OCI-LY1 (cell line): Measurements from ENCODE around the gene INPP5K.

Experiments used
- EZH2 ChIP-seq: fragments of 200-600 bp; sonication (generic), shearing (Covaris generic); IDR thresholded peaks from 2 replicates; pipeline ENCODE4 v1.8.0; 2017; ENCODE audit warnings: borderline replicate concordance, mixed run types, mild to moderate bottlenecking, antibody characterized with exemption, low read length, moderate library complexity, mixed read lengths
- TF ChIP-seq, protein P1 (sequence below): fragments of 200-600 bp; sonication (generic), shearing (Covaris generic); IDR thresholded peaks from 2 replicates; pipeline ENCODE4 v1.5.1; 2017; ENCODE audit warnings: mild to moderate bottlenecking, antibody characterized with exemption, low read length, moderate library complexity, mixed read lengths

GRCh38 chr17:1487939-1488825, 28.2 kb downstream of the INPP5K start:
- TF ChIP-seq, protein P1, sequence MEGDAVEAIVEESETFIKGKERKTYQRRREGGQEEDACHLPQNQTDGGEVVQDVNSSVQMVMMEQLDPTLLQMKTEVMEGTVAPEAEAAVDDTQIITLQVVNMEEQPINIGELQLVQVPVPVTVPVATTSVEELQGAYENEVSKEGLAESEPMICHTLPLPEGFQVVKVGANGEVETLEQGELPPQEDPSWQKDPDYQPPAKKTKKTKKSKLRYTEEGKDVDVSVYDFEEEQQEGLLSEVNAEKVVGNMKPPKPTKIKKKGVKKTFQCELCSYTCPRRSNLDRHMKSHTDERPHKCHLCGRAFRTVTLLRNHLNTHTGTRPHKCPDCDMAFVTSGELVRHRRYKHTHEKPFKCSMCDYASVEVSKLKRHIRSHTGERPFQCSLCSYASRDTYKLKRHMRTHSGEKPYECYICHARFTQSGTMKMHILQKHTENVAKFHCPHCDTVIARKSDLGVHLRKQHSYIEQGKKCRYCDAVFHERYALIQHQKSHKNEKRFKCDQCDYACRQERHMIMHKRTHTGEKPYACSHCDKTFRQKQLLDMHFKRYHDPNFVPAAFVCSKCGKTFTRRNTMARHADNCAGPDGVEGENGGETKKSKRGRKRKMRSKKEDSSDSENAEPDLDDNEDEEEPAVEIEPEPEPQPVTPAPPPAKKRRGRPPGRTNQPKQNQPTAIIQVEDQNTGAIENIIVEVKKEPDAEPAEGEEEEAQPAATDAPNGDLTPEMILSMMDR, result no peak
- no peak for TF ChIP-seq EZH2
